NB4 (cell line): ENCODE measurements around the gene STIM2.

ENCODE experiments used
- POLR2A ChIP-seq: IDR thresholded peaks from 2 replicates; pipeline ENCODE4 v1.6.1; 2011; ENCODE audit warnings: mild to moderate bottlenecking; ENCODE audit not compliant: insufficient read length; ENCODE audit errors: extremely low read depth
- TF ChIP-seq, protein P1 (sequence below): IDR thresholded peaks from one replicate; pipeline ENCODE4 v1.5.1; 2012; ENCODE audit warnings: low read depth, low read length

DNA sequence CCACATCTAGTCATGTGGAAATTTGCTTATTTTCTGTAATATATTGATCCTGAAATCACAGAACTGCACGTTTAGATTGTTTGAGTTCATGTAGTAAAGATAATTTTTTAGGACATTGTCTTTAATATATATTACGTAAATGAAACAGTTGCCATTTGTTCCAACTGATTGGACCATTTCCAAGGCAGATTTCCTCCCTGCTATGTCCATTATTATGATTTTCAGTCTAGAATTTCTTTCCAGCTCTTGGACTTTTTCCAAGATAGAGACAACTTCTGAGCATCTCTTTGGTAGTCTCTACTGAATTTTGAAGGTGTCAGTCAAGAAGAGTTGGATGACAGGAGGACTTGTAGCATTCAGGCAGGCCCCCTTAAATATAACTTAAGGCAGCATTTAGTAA is 94.6 kb downstream of the STIM2 start:
- TF ChIP-seq, protein P1, sequence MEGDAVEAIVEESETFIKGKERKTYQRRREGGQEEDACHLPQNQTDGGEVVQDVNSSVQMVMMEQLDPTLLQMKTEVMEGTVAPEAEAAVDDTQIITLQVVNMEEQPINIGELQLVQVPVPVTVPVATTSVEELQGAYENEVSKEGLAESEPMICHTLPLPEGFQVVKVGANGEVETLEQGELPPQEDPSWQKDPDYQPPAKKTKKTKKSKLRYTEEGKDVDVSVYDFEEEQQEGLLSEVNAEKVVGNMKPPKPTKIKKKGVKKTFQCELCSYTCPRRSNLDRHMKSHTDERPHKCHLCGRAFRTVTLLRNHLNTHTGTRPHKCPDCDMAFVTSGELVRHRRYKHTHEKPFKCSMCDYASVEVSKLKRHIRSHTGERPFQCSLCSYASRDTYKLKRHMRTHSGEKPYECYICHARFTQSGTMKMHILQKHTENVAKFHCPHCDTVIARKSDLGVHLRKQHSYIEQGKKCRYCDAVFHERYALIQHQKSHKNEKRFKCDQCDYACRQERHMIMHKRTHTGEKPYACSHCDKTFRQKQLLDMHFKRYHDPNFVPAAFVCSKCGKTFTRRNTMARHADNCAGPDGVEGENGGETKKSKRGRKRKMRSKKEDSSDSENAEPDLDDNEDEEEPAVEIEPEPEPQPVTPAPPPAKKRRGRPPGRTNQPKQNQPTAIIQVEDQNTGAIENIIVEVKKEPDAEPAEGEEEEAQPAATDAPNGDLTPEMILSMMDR: no peak
- TF ChIP-seq POLR2A: no peak
